Stimulated activated CD4-positive, alpha-beta T cell treated with anti-CD3 and anti-CD28 coated beads, Interleukin-15, amount 100 ng/mL, for 24 hours (primary cell): ENCODE measurements around the gene VSIG8.

Experiments
- DNase-seq: peaks from one replicate; pipeline ENCODE4 v3.0.0-alpha.2; 2020

The VSIG8 gene

GRCh38 chr1:159828176-159828575, 34.3 kb downstream of the VSIG8 start:
- DNase-seq, result no peak

GRCh38 chr1:159827549-159827948, 34.9 kb downstream of the VSIG8 start:
- DNase-seq, result no peak

- no peak for DNase-seq
Measured at GRCh38 chr1:159827102-159827490, 35.4 kb downstream of the VSIG8 start.

GRCh38 chr1:159826441-159827101, 35.9 kb downstream of the VSIG8 start, which contains the start of gene SLAMF8:
SLAMF8 (plus strand) TSS chr1:159826873; CDS start chr1:159826899, 26 bp downstream.
- DNase-seq, result peak; percentile 65

GRCh38 chr1:159825564-159825963, 36.9 kb downstream of the VSIG8 start:
- DNase-seq, result no peak

- DNase-seq, result no peak
Measured at GRCh38 chr1:159823406-159823805, 39.1 kb downstream of the VSIG8 start.

- no peak for DNase-seq
Measured at GRCh38 chr1:159821171-159821867, 41.1 kb downstream of the VSIG8 start.

GRCh38 chr1:159817276-159818041, 45.0 kb downstream of the VSIG8 start:
- DNase-seq, result no peak

GRCh38 chr1:159815926-159816325, 46.5 kb downstream of the VSIG8 start:
- DNase-seq, result no peak

GRCh38 chr1:159804924-159805323, 57.5 kb downstream of the VSIG8 start:
- DNase-seq, result no peak
